Vagina (tissue), 2 donors: ENCODE measurements around the gene SPOCK3.

Experiments
- CTCF ChIP-seq, 3 experiments: fragments of 450-650 bp in 2 of 3; fragments of 200-600 bp in 1 of 3; sonication (generic) in 1 of 3; IDR thresholded peaks; one replicate each; pipeline ENCODE4 v1.5.1; 2017 to 2019; ENCODE audit warnings: antibody characterized with exemption in 3 of 3, mild to moderate bottlenecking in 2 of 3, moderate library complexity in 2 of 3
- POLR2AphosphoS5 ChIP-seq, 2 donors: sonication (generic); formaldehyde crosslinking; IDR thresholded peaks; one replicate each; pipeline ENCODE4 v1.9.0; 2017; ENCODE audit warnings: antibody characterized with exemption in 2 of 2, mild to moderate bottlenecking in 2 of 2, low read depth in 1 of 2; ENCODE audit not compliant: insufficient read depth in 1 of 2

- TF ChIP-seq CTCF (IDR thresholded peaks at IDR 0.05) (no peak), POLR2AphosphoS5 (IDR thresholded peaks at IDR 0.05; ENCODE audit: insufficient read depth in 1 of 2, low read depth in 1 of 2) (no peak)
These were observed 338.0 kb downstream of the SPOCK3 start for GRCh38 chr4:166896254-166896653.
